Measurements from ENCODE around the gene SMPD1. TPM values are rescaled to one million over a fixed set of nuclear protein-coding genes. Genes with fewer than 3 reads are reported as not detected.

SMPD1 gene
- total RNA-seq, 1 experiment from 2014 or later: 2.8 TPM

DNA sequence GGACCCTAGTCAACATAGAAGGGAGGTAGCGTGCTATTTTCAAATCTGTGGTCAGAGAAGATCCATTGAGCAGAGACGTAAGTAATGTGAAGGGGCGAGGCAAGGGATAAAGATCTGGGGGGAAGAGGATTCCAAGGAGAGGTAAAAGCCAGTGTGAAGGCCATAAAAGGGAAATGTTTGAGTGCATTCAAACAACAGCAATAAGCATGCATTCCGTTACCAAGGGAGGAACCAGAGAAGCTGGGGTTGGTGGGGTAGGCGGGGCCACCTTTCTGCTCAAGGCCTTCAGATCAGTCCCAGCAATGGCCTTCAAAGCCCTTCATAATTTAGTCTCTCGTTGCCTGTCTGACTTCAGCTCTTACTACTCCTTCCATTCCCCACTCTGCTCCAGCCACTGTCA, 18.4 kb upstream of the SMPD1 start:
- ChIA-PET CTCF (no interaction called here), POLR2A (no interaction called here), RAD21 (ENCODE audit: low non-redundant PET in 1 of 2, low total read pairs in 2 of 2, uncharacterized antibody in 2 of 2, unreplicated experiment in 2 of 2) (no interaction called here)
- no peak overlapping the region for H3K4me3 ChIP-seq (replicated peaks in 1 of 2; ENCODE audit: low read depth in 1 of 2, low read length in 2 of 2)
- no peaks in the 10 kb centered on the region for H3K9me2 ChIP-seq (ENCODE audit: insufficient read depth)
- no peaks in the 10 kb centered on the region for H3K9me3 ChIP-seq (ENCODE audit: control insufficient read depth in 1 of 2, insufficient read depth in 1 of 2, low read depth in 1 of 2, low read length in 2 of 2)
- no peaks in the 10 kb centered on the region for H3K36me3 ChIP-seq (ENCODE audit: control insufficient read depth in 1 of 2, insufficient read depth in 2 of 2, low read length in 2 of 2)
- intact Hi-C loops (cut with micrococcal nuclease): no loop called here
- H3K27me3 ChIP-seq (ENCODE audit: insufficient read depth, low read length): no peaks in the 10 kb centered on the region
- ATAC-seq (no peak), DNase-seq (ENCODE audit: low read depth, low spot score) (no peak)
- TF ChIP-seq POLR2AphosphoS5 (IDR thresholded peaks at IDR 0.05; ENCODE audit: low read depth, low read length) (no peak), TCF7L2 (IDR thresholded peaks at IDR 0.05; ENCODE audit: borderline replicate concordance, extremely low read depth, insufficient read depth, insufficient read length) (no peak), CEBPB (IDR thresholded peaks at IDR 0.05; ENCODE audit: low read depth) (no peak), FOSL1 (IDR thresholded peaks at IDR 0.05; ENCODE audit: low read depth) (no peak), ZFX (IDR thresholded peaks at IDR 0.05) (no peak), JUND (IDR thresholded peaks at IDR 0.05) (no peak), POLR2A (IDR thresholded peaks at IDR 0.05; ENCODE audit: borderline replicate concordance, extremely low read depth, insufficient read depth, insufficient read length) (no peak), SRF (IDR thresholded peaks at IDR 0.05; ENCODE audit: low read depth) (no peak), CTCF (IDR thresholded peaks at IDR 0.05 in 2 of 3, conservative IDR thresholded peaks at IDR 0.05 in 1 of 3; ENCODE audit: borderline replicate concordance in 1 of 3, insufficient read depth in 1 of 3, low read depth in 2 of 3, low read length in 2 of 3) (no peak), EZH2 (IDR thresholded peaks at IDR 0.05) (no peak), SIN3A (IDR thresholded peaks at IDR 0.05; ENCODE audit: low read depth) (no peak), RAD21 (IDR thresholded peaks at IDR 0.05; ENCODE audit: low read depth) (no peak), CBX3 (IDR thresholded peaks at IDR 0.05; ENCODE audit: low read depth) (no peak), SP1 (IDR thresholded peaks at IDR 0.05; ENCODE audit: low read depth) (no peak), EGR1 (IDR thresholded peaks at IDR 0.05; ENCODE audit: low read depth) (no peak), ZNF274 (IDR thresholded peaks at IDR 0.05; ENCODE audit: low read depth, low read length) (no peak)
- TF ChIP-seq, protein P1, sequence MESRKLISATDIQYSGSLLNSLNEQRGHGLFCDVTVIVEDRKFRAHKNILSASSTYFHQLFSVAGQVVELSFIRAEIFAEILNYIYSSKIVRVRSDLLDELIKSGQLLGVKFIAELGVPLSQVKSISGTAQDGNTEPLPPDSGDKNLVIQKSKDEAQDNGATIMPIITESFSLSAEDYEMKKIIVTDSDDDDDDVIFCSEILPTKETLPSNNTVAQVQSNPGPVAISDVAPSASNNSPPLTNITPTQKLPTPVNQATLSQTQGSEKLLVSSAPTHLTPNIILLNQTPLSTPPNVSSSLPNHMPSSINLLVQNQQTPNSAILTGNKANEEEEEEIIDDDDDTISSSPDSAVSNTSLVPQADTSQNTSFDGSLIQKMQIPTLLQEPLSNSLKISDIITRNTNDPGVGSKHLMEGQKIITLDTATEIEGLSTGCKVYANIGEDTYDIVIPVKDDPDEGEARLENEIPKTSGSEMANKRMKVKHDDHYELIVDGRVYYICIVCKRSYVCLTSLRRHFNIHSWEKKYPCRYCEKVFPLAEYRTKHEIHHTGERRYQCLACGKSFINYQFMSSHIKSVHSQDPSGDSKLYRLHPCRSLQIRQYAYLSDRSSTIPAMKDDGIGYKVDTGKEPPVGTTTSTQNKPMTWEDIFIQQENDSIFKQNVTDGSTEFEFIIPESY (IDR thresholded peaks at IDR 0.05; ENCODE audit: extremely low read depth, insufficient replicate concordance, low read length): no peak
- H2AFZ ChIP-seq (ENCODE audit: low read depth, low read length, poor library complexity, severe bottlenecking): no peak overlapping the region
- no peaks in the 10 kb centered on the region for H3K4me1 ChIP-seq (ENCODE audit: control insufficient read depth in 1 of 2, insufficient read depth in 2 of 2, low read length in 2 of 2)
- no peak overlapping the region for H3K9ac ChIP-seq (ENCODE audit: low read length)
- H3K79me2 ChIP-seq (ENCODE audit: insufficient read depth, low read length): no peaks in the 10 kb centered on the region
- no peak overlapping the region for H3K4me2 ChIP-seq (ENCODE audit: low read length)
- no peak overlapping the region for H3K27ac ChIP-seq (ENCODE audit: low read depth, low read length)
- no TSS peak for BruUV-seq (replicated peaks)
- no peaks in the 10 kb centered on the region for H4K20me1 ChIP-seq (ENCODE audit: insufficient read depth)

Data from HCT116 (cell line).